HCT116 (cell line): Measurements from ENCODE around the gene IFITM10. TPM values are rescaled to one million over a fixed set of nuclear protein-coding genes. Genes with fewer than 3 reads are reported as not detected.

ENCODE experiments used
- ATAC-seq: fragments of 200-7000 bp; cut with Tn5 transposase; 2 replicates; pipeline ENCODE4 v1.9.1; 2020; ENCODE audit warnings: mild to moderate bottlenecking, moderate library complexity
- BruUV-seq: library from RNA; stranded (reverse); fragments of 400-500 nt; replicated peaks from 2 replicates; lab custom pipeline; 2021; lab: Mats Ljungman, UMichigan
- CTCF ChIA-PET: fragments of 300-600 bp; sonication (Branson Sonifier 250); formaldehyde crosslinking; loops from one replicate; lab custom pipeline; 2021; ENCODE audit warnings: antibody characterized with exemption; lab: Charles Lee
- POLR2A ChIA-PET: fragments of 300-600, 350-600 bp; sonication (Branson Sonifier 250); formaldehyde crosslinking; loops from one replicate; lab custom pipeline; 2021; ENCODE audit warnings: antibody characterized with exemption; lab: Charles Lee
- RAD21 ChIA-PET, 2 experiments: fragments of 300-600 bp; sonication (Branson Sonifier 250); formaldehyde crosslinking; loops; one replicate each; lab custom pipeline; 2023; ENCODE audit warnings: low total read pairs in 2 of 2; ENCODE audit not compliant: uncharacterized antibody in 2 of 2, unreplicated experiment in 2 of 2, low non-redundant PET in 1 of 2; lab: Charles Lee
- DNase-seq: peaks from one replicate; pipeline ENCODE4 v3.0.0-alpha.2; 2010; ENCODE audit warnings: low read depth, low spot score
- H2AFZ ChIP-seq: fragments of 200-600 bp; shearing (Covaris generic), sonication (generic); 2 replicates; pipeline ENCODE4 v1.6.1; 2017; ENCODE audit warnings: low read depth, mixed run types, mixed read lengths, antibody characterized with exemption, low read length; ENCODE audit not compliant: poor library complexity, severe bottlenecking
- H3K27ac ChIP-seq: 2 replicates; pipeline ENCODE4 v1.5.1; 2012; ENCODE audit warnings: low read depth, low read length
- H3K27me3 ChIP-seq: fragments of 200-600 bp; sonication (generic); 2 replicates; pipeline ENCODE4 v1.6.1; 2016; ENCODE audit warnings: mixed run types, low read length, mixed read lengths; ENCODE audit not compliant: insufficient read depth
- H3K36me3 ChIP-seq, 2 experiments: fragments of 200-500 bp in 1 of 2; fragments of 200-600 bp in 1 of 2; sonication (Bioruptor generic) in 1 of 2; sonication (generic) in 1 of 2; 2 replicates each; pipeline versions ENCODE4 v1.5.1 to v1.6.1; 2014 to 2016; ENCODE audit warnings: low read length in 2 of 2, inconsistent platforms in 1 of 2, mixed read lengths in 1 of 2, mixed run types in 1 of 2; ENCODE audit not compliant: insufficient read depth in 2 of 2, control insufficient read depth in 1 of 2
- H3K4me1 ChIP-seq, 2 experiments: fragments of 200-600 bp in 1 of 2; sonication (generic) in 1 of 2; 2 replicates each; pipeline versions ENCODE4 v1.5.1 to v1.6.1; 2012 to 2017; ENCODE audit warnings: low read length in 2 of 2, inconsistent platforms in 1 of 2, mild to moderate bottlenecking in 1 of 2, mixed read lengths in 1 of 2, mixed run types in 1 of 2, moderate library complexity in 1 of 2; ENCODE audit not compliant: insufficient read depth in 2 of 2, control insufficient read depth in 1 of 2
- H3K4me2 ChIP-seq: fragments of 200-600 bp; sonication (generic); 2 replicates; pipeline ENCODE4 v1.6.1; 2017; ENCODE audit warnings: mixed run types, low read length, mixed read lengths
- H3K4me3 ChIP-seq, 2 experiments: fragments of 200-600 bp in 1 of 2; sonication (generic) in 1 of 2; replicated peaks in 1 of 2; 2 replicates each; pipeline ENCODE4 v1.5.1; 2011 to 2016; ENCODE audit warnings: low read length in 2 of 2, control low read depth in 1 of 2, low read depth in 1 of 2, mild to moderate bottlenecking in 1 of 2, mixed read lengths in 1 of 2, mixed run types in 1 of 2
- H3K79me2 ChIP-seq: fragments of 200-600 bp; sonication (generic); 2 replicates; pipeline ENCODE4 v1.6.1; 2017; ENCODE audit warnings: mild to moderate bottlenecking, mixed run types, low read length, moderate library complexity, mixed read lengths; ENCODE audit not compliant: insufficient read depth
- H3K9ac ChIP-seq: fragments of 200-600 bp; sonication (generic); 2 replicates; pipeline ENCODE4 v1.6.1; 2016; ENCODE audit warnings: low read length, mixed read lengths
- H3K9me2 ChIP-seq: fragments of 200-600 bp; sonication (generic), shearing (Covaris generic); 2 replicates; pipeline ENCODE4 v1.6.1; 2017; ENCODE audit warnings: mixed run types, mild to moderate bottlenecking, moderate library complexity; ENCODE audit not compliant: insufficient read depth
- H3K9me3 ChIP-seq, 2 experiments: fragments of 200-500 bp in 1 of 2; fragments of 200-600 bp in 1 of 2; sonication (Bioruptor generic) in 1 of 2; sonication (generic) in 1 of 2; 2 replicates each; pipeline ENCODE4 v1.6.1; 2014 to 2017; ENCODE audit warnings: low read length in 2 of 2, mixed read lengths in 2 of 2, inconsistent platforms in 1 of 2, low read depth in 1 of 2, mild to moderate bottlenecking in 1 of 2, mixed run types in 1 of 2, moderate library complexity in 1 of 2; ENCODE audit not compliant: control insufficient read depth in 1 of 2, insufficient read depth in 1 of 2
- H4K20me1 ChIP-seq: fragments of 200-600 bp; sonication (generic), shearing (Covaris generic); 2 replicates; pipeline ENCODE4 v1.6.1; 2017; ENCODE audit warnings: mixed run types, mild to moderate bottlenecking, moderate library complexity; ENCODE audit not compliant: insufficient read depth
- ATF3 ChIP-seq: IDR thresholded peaks from 2 replicates; pipeline ENCODE4 v1.6.1; 2012
- CBX3 ChIP-seq: IDR thresholded peaks from 2 replicates; pipeline ENCODE4 v1.6.1; 2012; ENCODE audit warnings: low read depth
- CEBPB ChIP-seq: IDR thresholded peaks from 2 replicates; pipeline ENCODE4 v1.6.1; 2012; ENCODE audit warnings: low read depth
- EGR1 ChIP-seq: IDR thresholded peaks from 2 replicates; pipeline ENCODE4 v1.6.1; 2012; ENCODE audit warnings: low read depth
- ELF1 ChIP-seq: IDR thresholded peaks from 2 replicates; pipeline ENCODE4 v1.6.1; 2012; ENCODE audit warnings: low read depth, borderline replicate concordance
- EZH2 ChIP-seq: fragments of 200-600 bp; sonication (generic); IDR thresholded peaks from 2 replicates; pipeline ENCODE4 v1.6.1; 2017; ENCODE audit warnings: antibody characterized with exemption, mixed run types
- EZH2phosphoT487 ChIP-seq: fragments of 200-600 bp; IDR thresholded peaks from 2 replicates; pipeline ENCODE4 v1.6.1; 2018; ENCODE audit warnings: antibody characterized with exemption, borderline replicate concordance
- FOSL1 ChIP-seq: IDR thresholded peaks from 2 replicates; pipeline ENCODE4 v1.6.1; 2012; ENCODE audit warnings: low read depth
- JUND ChIP-seq: IDR thresholded peaks from 2 replicates; pipeline ENCODE4 v1.6.1; 2012
- POLR2A ChIP-seq: IDR thresholded peaks from 2 replicates; pipeline ENCODE4 v1.7.0; 2011; ENCODE audit warnings: borderline replicate concordance; ENCODE audit not compliant: insufficient read depth, insufficient read length; ENCODE audit errors: extremely low read depth
- POLR2AphosphoS5 ChIP-seq: IDR thresholded peaks from 2 replicates; pipeline ENCODE4 v1.6.1; 2011; ENCODE audit warnings: mild to moderate bottlenecking, low read depth, low read length, moderate library complexity
- RAD21 ChIP-seq: IDR thresholded peaks from 2 replicates; pipeline ENCODE4 v1.6.1; 2012; ENCODE audit warnings: low read depth, mild to moderate bottlenecking
- SIN3A ChIP-seq: IDR thresholded peaks from 2 replicates; pipeline ENCODE4 v1.6.1; 2012; ENCODE audit warnings: low read depth
- SP1 ChIP-seq: IDR thresholded peaks from 2 replicates; pipeline ENCODE4 v1.6.1; 2012; ENCODE audit warnings: low read depth
- SRF ChIP-seq: IDR thresholded peaks from 2 replicates; pipeline ENCODE4 v1.6.1; 2012; ENCODE audit warnings: low read depth
- TCF7L2 ChIP-seq: IDR thresholded peaks from 2 replicates; pipeline ENCODE4 v1.7.0; 2011; ENCODE audit warnings: borderline replicate concordance, inconsistent platforms; ENCODE audit not compliant: insufficient read depth, insufficient read length; ENCODE audit errors: extremely low read depth
- ZBTB33 ChIP-seq: IDR thresholded peaks from 2 replicates; pipeline ENCODE4 v1.6.1; 2011; ENCODE audit warnings: mild to moderate bottlenecking, low read length, moderate library complexity; ENCODE audit not compliant: insufficient replicate concordance; ENCODE audit errors: extremely low read depth
- ZFX ChIP-seq: fragments of 450-650 bp; IDR thresholded peaks from 2 replicates; pipeline ENCODE4 v1.6.1; 2017
- ZNF274 ChIP-seq: fragments of 200-500 bp; sonication (Bioruptor generic); IDR thresholded peaks from 2 replicates; pipeline ENCODE4 v1.6.1; 2014; ENCODE audit warnings: mild to moderate bottlenecking, low read depth, low read length, inconsistent platforms
- intact Hi-C: fragments of 100-400 bp; cut with micrococcal nuclease; formaldehyde crosslinking; loops from 2 replicates; pipeline ENCODE4 v1.10.0; 2022
- total RNA-seq: library from RNA; stranded (reverse); gene quantifications from one replicate; pipeline ENCODE4 v1.2.1, GENCODE V29; 2021; ENCODE audit not compliant: unreplicated experiment

The IFITM10 gene
- total RNA-seq, 1 experiment from 2014 or later = 1.9 TPM

- CTCF ChIA-PET = no interaction called here
- Histone ChIP-seq H3K4me3 (no peak overlapping the region), H3K9me2 (no peaks in the 10 kb centered on the region), H3K4me2 (no peak overlapping the region), H3K9ac (no peak overlapping the region), H2AFZ (no peak overlapping the region), H4K20me1 (no peaks in the 10 kb centered on the region), H3K9me3 (no peaks in the 10 kb centered on the region), H3K79me2 (no peaks in the 10 kb centered on the region), H3K4me1 (no peaks in the 10 kb centered on the region), H3K27me3 (no peaks in the 10 kb centered on the region), H3K36me3 (no peaks in the 10 kb centered on the region), H3K27ac (no peak overlapping the region)
- intact Hi-C loops = no loop called here
- DNase-seq (no peak), ATAC-seq (0 out of 2 replicates have a peak, but pooled peaks have one; percentile 40)
- TF ChIP-seq ZBTB33 (no peak), EZH2 (no peak), POLR2A (no peak), EZH2phosphoT487 (no peak), CBX3 (no peak), TCF7L2 (no peak), FOSL1 (no peak), ATF3 (no peak), POLR2AphosphoS5 (no peak), RAD21 (no peak), SP1 (no peak), SIN3A (no peak), CEBPB (no peak), ZFX (no peak), EGR1 (no peak), ELF1 (no peak), JUND (no peak), SRF (no peak), ZNF274 (no peak)
- RAD21 ChIA-PET = interaction anchor here in 1 of 2 experiments (0.5 kb wide), 1 partner anchor 9 kb away, joined by 3 read pairs; no protein-coding TSS in a partner anchor
- no TSS peak for BruUV-seq
- POLR2A ChIA-PET = no interaction called here
Measured at GRCh38 chr11:1785749-1786413, 35.5 kb upstream of the IFITM10 start.
